ENCODE results near the gene NUAK1.

Gene NUAK1

GRCh38 chr12:106034316-106034715, 104.4 kb downstream of the NUAK1 start:
- no peak for TF ChIP-seq CTCF (IDR thresholded peaks at IDR 0.05; ENCODE audit: insufficient read depth, low read length, poor library complexity, severe bottlenecking)
- H4K20me1 ChIP-seq (ENCODE audit: low read depth, low read length): no peaks in the 10 kb centered on the region
- no peak overlapping the region for H3K27ac ChIP-seq (ENCODE audit: low read depth, low read length)
- no peak overlapping the region for H2AFZ ChIP-seq (ENCODE audit: low read depth, low read length, severe bottlenecking)
- H3K9ac ChIP-seq (ENCODE audit: low read length): no peak overlapping the region
- H3F3A ChIP-seq (ENCODE audit: insufficient read depth): no peaks in the 10 kb centered on the region
- no peaks in the 10 kb centered on the region for H3K9me2 ChIP-seq (replicated peaks; ENCODE audit: insufficient read depth, low read length)
- H3K4me3 ChIP-seq (ENCODE audit: insufficient read depth, low read length, poor library complexity, severe bottlenecking): no peak overlapping the region
- H3K27me3 ChIP-seq (ENCODE audit: low read length): no peaks in the 10 kb centered on the region
- H3K36me3 ChIP-seq (ENCODE audit: low read length): no peaks in the 10 kb centered on the region
- H3K4me2 ChIP-seq (ENCODE audit: low read depth, low read length, poor library complexity, severe bottlenecking): no peak overlapping the region
- no peaks in the 10 kb centered on the region for H3K9me3 ChIP-seq (ENCODE audit: insufficient read depth, low read length)
- H3K79me2 ChIP-seq (ENCODE audit: insufficient read depth, low read length): no peaks in the 10 kb centered on the region

- no peaks in the 10 kb centered on the region for H3K9me2 ChIP-seq (replicated peaks; ENCODE audit: insufficient read depth, low read length)
- no peaks in the 10 kb centered on the region for H3K36me3 ChIP-seq (ENCODE audit: low read length)
- no peaks in the 10 kb centered on the region for H3K79me2 ChIP-seq (ENCODE audit: insufficient read depth, low read length)
- no peak overlapping the region for H3K4me2 ChIP-seq (ENCODE audit: low read depth, low read length, poor library complexity, severe bottlenecking)
- H3K27ac ChIP-seq (ENCODE audit: low read depth, low read length): no peak overlapping the region
- TF ChIP-seq EZH2phosphoT487 (conservative IDR thresholded peaks at IDR 0.05; ENCODE audit: low read length) (no peak), CTCF (IDR thresholded peaks at IDR 0.05; ENCODE audit: insufficient read depth, low read length, poor library complexity, severe bottlenecking) (no peak)
- no peak overlapping the region for H3K4me3 ChIP-seq (ENCODE audit: insufficient read depth, low read length, poor library complexity, severe bottlenecking)
- no peak overlapping the region for H2AFZ ChIP-seq (ENCODE audit: low read depth, low read length, severe bottlenecking)
- no peaks in the 10 kb centered on the region for H3K27me3 ChIP-seq (ENCODE audit: low read length)
- no peaks in the 10 kb centered on the region for H3K9me3 ChIP-seq (ENCODE audit: insufficient read depth, low read length)
- H4K20me1 ChIP-seq (ENCODE audit: low read depth, low read length): no peaks in the 10 kb centered on the region
- H3K9ac ChIP-seq (ENCODE audit: low read length): no peak overlapping the region
- no peaks in the 10 kb centered on the region for H3F3A ChIP-seq (ENCODE audit: insufficient read depth)
These were observed 105.5 kb downstream of the NUAK1 start for GRCh38 chr12:106033161-106033675.

- Histone ChIP-seq H3K9me2 (replicated peaks; ENCODE audit: insufficient read depth, low read length) (no peaks in the 10 kb centered on the region), H4K20me1 (ENCODE audit: low read depth, low read length) (no peaks in the 10 kb centered on the region), H3K9ac (ENCODE audit: low read length) (no peak overlapping the region), H3K27me3 (ENCODE audit: low read length) (no peaks in the 10 kb centered on the region), H3K4me3 (ENCODE audit: insufficient read depth, low read length, poor library complexity, severe bottlenecking) (no peak overlapping the region), H3K36me3 (ENCODE audit: low read length) (no peaks in the 10 kb centered on the region), H3K27ac (ENCODE audit: low read depth, low read length) (no peak overlapping the region), H2AFZ (ENCODE audit: low read depth, low read length, severe bottlenecking) (no peak overlapping the region), H3K9me3 (ENCODE audit: insufficient read depth, low read length) (no peaks in the 10 kb centered on the region), H3K79me2 (ENCODE audit: insufficient read depth, low read length) (no peaks in the 10 kb centered on the region), H3K4me2 (ENCODE audit: low read depth, low read length, poor library complexity, severe bottlenecking) (no peak overlapping the region), H3F3A (ENCODE audit: insufficient read depth) (no peaks in the 10 kb centered on the region)
- no peak for TF ChIP-seq EZH2phosphoT487 (conservative IDR thresholded peaks at IDR 0.05; ENCODE audit: low read length)
- TF ChIP-seq CTCF (IDR thresholded peaks at IDR 0.05; ENCODE audit: insufficient read depth, low read length, poor library complexity, severe bottlenecking): no peak
These were observed 106.2 kb downstream of the NUAK1 start for GRCh38 chr12:106032623-106032925.

Measured in SU-DHL-6 (cell line).